HG02970 (cell line): ENCODE measurements around the gene P2RY13.
A peak's percentile ranks its signal among the peaks of the same experiment; 100 is the strongest.

ENCODE experiments used
- ATAC-seq: cut with Tn5 transposase; IDR thresholded peaks from one replicate; pipeline ENCODE4 v1.9.1; 2021; ENCODE audit warnings: mild to moderate bottlenecking, moderate library complexity, moderate number of reproducible peaks; ENCODE audit not compliant: unreplicated experiment, low FRiP score

Gene P2RY13

DNA sequence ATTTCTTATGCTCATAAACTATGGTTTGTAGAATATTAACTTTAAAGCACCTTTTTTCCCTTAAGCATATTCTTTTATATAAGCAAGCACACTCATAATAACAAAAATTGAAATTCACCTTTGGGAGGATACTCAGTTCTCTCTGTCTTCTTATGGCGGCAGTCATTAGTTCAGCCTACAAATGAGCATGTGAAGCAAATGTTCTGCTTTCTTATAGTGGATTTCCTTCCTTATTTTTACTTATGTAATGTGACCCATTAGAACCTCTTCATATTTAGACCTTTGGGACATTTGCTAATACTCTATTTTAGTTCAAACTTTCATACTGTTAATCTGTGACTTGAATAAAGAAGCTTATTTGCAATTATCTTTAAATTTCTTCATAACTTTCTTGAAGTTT, at the start of gene P2RY13:
P2RY13 (minus strand) TSS at position 187 of the 400 bp plus-strand sequence; CDS start at position 166, 21 bp downstream.
- ATAC-seq, result no peak

DNA sequence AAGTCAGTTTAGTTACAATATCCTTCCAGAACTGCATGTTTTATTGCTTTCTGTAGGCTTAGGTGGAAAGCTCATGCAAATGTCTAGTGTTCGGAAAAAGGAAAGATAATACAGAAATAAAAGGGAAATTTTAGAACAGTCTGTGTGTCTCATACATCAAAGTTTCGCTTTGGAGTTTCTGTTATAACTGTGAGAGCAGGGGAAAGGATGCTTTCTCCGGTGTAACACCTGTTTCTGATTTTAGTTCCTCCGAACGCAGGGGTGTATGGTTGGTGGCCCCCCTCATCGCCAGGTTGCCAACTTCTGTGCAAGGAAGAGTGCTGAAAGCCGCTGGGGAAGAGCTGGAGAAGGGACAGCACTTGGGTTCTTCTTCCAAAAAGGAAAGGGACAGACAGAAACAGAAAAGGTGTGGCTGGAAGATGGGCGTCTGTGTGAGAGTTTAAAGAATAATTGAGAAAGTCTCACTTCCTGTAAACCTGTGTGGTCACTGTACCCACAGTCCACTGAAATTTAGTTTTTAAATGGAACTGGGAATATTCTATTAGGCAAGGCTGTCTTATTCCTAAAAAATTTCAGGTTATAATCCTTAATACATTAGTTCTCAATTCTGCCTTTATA, 48.5 kb upstream of the P2RY13 start:
- ATAC-seq, result no peak

DNA sequence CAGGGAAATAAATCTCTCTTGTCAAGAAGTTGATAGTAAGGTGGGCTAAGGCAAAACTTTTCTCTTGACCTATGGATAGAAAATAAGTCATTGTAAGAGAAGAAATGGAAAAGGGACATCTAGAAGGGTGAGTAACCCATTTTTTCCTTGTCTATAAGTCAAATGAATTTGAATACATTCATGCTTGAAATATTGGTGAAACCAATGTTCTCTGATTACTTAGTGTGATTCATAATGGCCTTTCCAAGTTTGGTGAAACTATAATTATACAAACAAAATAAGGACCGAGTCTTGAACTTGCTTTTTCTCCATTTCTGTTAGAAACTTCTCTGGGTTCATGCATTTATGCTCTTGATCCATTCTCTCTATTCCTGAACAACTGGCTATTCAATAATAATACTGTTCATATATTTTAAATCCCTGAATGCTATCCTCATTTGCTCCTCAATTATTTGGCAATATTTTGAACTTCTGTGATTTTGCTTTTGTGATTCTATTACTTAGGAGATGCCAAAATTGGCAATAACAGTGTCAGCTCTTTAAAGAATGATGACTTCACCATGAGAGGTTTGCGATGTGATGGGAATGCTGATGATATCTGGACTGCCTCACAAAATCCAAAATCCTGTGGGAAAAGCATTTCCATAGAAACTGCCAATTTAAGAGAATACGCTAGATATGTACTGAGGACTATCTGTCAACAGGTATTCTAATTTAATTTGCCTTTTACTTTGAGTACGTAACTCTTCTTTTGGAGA, 42.9 kb upstream of the P2RY13 start:
- no peak for ATAC-seq

DNA sequence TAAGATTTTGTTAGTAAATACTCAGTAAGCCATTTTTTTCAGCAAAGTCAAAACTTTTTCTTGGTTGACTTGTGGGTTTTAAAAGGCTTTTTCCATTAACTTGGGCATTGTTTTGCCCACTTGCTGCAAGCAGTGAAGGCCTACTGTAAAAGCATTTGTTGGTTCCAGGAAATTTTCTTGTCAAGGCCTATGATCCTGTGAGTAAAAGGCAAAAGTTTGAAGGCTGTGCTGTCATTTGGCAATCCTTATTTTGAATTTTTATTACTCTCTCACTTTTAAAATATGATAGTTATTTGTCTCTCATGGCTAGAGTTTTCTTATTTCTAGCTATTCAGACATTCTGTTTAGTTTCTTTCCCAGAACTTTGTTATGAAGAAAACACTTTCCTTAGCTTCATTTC, 42.2 kb upstream of the P2RY13 start:
- ATAC-seq, result no peak

DNA sequence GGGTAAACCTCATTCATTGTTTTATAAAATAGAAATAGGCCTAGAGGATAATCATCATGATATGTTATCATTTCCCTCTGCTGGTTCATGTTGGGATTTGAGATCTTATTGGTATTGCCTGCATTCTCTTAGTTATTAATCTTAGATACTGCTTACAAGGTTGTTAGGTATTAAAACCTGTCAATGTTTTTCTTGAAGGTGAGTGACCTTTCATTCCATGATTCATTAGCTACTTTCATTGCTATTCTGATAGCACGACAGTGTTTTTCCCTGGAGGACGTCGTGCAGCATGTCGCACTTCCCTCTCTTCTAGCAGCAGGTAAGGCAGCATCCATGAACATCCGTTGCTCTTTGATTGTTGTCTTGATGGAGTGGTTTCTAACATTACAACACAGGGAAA, 38.1 kb upstream of the P2RY13 start:
- no peak for ATAC-seq

DNA sequence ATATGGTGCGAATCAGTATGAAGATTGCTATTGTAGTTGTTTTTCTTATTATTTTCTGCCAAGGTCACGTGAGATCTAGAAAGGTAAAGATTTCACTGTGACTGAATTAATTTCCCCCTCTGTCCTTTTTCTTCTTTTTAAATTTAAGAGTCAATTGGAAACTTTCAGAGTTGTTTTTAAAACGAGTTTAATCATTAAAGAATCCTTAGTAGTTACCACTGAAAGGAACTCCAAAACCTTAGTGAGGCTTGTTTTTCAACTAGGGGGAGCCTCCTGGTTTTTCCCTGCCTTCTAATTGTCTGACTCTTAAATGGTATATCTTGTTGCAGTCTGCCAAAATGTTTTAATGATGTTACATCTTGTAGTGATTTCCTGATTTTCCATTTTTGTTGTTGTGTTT, 37.6 kb upstream of the P2RY13 start:
- no peak for ATAC-seq

DNA sequence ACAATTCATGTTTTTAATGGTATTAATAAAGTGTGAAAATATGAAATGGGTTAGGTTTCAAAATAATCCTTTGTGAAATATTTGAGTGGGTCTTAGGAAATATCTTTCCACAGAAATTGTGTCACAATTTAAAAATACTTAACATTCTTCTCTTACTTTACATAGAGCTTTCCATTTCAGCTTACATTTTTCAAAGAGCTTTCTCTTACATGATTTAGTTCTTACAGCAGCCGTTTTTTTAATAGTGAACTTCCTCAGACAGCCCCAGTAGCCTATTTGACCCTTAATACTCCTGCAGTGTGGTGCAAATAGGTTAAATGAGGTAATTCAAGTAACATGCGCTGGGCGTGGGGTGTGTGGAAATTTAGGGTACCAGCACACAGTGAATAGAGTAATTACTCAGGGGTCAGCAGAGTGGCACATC, 33.4 kb upstream of the P2RY13 start:
- no peak for ATAC-seq

DNA sequence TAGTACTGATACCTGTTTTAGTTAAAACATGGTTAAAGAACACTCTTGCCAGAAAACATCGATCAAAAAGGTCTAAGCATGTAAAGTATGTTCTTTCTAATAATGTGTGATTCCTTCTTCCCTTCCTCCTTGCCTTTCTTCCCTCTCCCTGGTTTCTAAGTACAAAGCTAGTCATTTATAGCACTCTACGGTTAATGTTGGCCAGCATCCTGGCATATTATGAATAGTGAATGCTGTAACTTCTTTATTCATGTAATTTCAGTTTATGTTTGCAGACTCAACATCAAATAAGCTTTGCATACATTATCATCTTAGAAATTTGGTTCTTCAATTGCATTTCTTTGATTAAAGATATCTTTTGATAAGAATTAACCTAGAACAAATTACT, 28.1 kb upstream of the P2RY13 start:
- no peak for ATAC-seq

DNA sequence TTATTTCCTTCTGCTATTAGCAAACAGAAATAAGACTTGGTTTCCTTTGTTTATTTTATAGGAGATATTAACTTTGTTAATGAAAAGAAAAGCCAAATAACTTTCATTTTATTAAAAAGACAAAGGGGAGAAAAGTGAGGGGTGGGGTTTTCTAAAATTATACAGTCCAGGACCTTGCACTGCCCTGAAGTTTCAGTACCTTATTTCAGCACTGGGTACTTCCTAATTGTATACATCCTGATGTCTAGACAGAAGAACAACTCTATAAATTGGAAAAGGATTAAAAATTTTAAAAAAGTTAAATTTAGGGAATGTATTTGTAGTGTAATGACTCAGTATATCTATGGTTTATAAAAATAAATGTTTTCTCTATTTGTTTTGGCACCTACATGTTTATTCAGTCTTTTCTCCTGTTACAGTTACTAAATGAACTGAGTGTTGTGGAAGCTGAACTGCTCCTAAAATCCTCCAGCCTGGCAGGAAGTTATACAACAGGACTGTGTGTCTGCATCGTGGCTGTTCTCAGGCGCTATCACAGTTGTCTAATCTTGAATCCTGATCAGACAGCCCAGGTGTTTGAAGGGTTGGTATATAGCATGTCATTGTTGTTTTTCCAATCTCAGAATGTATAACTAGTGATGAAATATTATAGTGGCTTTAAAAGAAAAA, 27.6 kb upstream of the P2RY13 start:
- no peak for ATAC-seq

DNA sequence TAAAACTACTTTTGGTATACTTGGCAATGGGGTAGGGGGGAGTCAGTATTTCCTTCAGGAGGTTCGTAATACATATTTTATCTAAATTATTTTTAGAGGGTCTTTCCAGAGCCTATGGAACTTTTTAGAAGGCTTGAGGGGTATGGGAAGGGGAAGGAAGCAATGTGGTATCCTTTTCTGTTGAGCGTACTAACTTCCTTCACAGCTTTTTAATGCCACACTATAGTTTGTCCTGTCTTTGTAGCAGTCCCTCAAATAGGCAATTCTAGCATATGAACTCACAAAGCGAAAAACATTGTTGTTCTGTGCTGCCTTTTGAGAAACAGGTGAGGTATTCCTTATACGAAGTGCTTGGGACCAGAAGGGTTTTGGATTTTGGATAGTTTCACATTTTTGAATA, 22.3 kb upstream of the P2RY13 start:
- no peak for ATAC-seq

DNA sequence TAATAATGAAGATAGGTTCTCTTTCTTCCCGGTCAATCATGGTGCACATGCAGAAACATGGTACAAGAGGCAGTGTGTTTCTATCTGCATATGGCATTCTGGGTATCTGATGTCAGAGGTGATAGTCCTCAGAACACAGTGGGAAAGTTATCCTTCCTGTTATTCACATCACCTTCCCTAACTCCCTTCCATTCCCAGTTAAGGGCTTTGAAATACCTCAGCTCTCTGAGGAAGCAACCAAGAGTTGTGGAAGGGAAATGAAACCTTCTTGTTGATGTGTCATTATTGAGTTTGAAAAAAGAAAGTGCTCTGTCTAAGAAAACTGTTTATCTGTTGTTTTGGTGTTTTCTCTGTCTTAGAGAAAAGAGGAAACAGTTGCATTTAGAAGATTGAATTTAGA, 21.9 kb upstream of the P2RY13 start:
- peak; percentile 58 for ATAC-seq

DNA sequence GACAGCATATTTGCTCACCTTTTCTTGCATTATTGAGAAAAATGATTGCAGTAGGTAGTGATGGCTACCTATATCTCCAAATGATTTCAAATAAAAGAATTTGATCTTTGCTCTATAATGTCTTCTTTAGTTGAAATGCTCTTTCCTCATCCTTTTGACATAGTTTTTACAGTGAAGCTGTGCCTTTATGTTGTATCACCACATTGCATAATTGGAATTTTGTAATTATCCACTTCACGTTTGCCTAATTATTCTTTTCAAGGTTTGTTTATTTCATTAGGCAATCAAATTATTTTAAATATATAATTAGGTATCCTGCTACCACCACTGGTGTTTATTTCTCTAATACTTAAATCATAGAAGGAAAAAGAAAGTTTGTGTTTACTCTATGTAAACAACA, 21.3 kb upstream of the P2RY13 start:
- no peak for ATAC-seq

DNA sequence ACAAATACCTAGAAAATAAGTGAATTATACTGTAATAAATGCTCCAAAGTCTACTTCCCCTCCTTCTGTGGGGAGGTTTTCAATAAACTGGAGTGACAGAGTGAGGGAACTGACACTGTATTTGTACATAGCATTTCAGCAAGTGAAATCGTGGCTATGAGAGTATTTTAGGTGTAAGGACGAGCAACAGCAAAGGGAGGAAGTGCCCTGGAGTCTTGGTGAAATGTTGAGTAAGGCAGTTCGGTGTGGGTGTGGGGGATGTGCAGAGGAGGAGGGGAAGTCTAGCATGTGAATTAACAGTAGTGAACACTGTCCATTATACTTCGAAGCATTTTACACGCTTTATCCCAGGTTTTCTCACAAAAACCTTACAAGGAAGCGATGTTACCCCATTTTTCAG, 18.1 kb upstream of the P2RY13 start:
- ATAC-seq, result no peak

DNA sequence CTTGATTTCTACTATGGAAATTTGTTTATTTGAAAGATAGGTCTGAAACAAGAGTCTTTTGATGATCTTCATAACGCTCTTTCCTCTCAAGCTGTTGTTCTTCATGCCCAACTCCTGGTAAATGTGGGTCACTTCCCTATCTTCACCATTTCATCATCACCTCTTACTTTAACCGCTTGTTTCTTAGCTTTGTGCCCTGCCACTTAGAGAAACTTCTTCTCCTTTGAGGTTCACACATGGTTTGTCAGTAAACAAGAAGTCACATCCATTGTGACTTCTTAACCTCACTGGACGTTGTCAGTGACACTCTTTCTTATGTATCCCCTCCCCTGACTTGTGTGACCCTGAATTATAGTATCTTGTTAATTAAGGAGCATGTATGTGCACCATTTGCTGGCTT, 16.9 kb upstream of the P2RY13 start:
- no peak for ATAC-seq

DNA sequence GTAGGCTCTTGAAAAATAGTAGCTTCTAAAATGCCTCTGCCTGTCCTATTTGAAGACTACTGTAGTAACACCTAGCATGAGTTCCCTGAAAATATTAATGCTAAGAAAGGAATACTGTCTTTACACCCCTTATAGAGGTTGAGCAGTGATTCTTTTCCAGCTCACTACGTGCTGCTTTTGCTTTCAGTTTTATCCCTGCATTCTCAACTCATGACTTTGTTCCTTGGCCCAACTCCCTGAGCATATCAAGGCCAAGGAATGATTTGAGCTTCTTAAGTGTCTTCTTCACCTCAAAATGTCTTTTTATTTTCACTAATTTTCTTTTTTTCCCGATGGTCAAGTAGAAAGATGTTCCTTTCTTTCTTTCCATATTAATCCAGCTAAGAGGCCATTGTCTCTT, 16.5 kb upstream of the P2RY13 start:
- ATAC-seq, result no peak

DNA sequence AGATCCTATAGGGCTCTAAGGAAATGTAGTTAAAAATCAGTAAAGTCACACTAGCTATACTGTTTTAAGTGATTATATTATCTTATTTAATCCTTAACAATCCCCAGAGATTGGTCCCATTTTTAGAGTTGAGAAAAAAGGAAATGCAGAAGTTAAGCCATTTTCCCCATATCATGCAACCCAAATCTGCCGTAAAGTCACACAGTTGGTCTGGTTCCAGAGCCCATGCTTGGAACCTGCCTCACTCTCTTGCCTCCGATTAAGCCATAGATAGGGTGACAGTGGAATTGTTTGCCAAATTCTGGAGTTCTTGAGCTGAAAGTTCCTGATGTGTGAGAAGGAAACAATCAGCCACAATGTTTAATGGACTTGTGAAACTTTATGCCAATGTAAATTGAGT, 2.3 kb upstream of the P2RY13 start:
- ATAC-seq, result no peak

DNA sequence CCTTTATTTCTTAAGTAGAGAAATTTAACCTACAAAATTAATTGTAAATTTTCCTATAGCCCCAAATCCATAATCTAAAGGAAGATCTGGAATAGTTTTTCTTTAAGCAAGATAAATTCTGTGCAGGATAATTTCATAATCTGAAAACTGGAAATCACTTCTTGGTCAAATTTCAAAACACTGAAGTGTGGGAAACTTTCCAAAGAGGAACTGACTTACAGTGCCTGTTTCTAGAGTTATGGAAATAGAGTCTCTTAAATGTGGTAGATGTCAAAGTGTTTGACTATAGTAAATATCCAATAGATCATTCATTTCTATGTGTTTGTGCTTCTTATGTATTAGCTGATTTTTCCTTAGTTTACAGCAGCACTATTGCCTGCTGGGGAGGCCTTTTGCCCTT, 1.6 kb upstream of the P2RY13 start:
- no peak for ATAC-seq

DNA sequence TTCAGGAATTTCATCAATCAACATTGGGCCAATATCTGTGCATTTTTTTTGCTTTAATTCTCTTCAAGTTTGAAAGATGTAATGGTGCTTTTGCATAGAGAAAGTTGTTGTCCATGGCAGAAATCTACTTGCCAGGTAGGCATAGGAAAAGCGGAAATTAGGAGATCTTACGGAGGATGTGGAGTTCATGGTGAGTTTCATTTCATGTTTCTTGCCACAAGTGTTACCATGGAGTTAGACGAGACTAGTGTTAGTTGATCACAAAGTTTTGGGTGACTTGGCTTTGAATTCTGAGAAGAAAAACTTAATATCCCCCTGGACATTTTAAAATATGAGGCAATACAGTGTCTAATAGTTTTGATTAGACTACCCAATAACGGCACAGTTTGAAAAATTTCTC, 1.0 kb upstream of the P2RY13 start:
- no peak for ATAC-seq

DNA sequence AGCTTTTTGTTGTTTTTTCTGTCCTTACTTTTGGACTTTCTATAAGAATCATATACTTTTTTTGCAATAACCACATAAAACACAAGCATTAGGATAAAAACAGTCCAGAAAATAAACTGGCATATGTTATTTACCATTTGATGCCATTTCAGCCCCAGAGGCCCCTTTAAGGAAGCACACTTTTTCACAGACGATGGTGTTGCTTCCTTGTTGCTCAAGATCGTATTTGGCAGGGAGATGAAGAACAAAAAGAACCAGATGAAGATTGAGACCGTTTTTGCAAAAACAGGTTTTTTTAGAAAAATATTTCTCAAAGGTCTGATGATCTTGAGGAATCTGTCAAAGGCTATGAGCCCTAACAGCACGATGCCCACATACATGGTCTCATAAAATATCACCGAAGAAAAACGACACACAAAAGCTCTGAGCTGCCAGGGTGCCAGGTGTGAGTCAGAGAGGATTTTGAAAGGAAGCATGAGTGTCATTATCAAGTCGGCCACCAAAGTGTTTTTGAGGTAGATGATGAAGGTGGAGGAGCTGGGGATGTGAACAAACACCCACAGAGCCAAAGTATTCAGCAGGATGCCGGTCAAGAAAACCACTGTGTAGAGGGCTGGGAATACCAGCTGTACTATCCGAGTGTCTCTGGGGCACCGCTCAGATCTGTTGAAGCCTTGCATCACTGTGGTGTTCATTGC, 902 bp downstream of the P2RY13 start:
- ATAC-seq, result no peak

DNA sequence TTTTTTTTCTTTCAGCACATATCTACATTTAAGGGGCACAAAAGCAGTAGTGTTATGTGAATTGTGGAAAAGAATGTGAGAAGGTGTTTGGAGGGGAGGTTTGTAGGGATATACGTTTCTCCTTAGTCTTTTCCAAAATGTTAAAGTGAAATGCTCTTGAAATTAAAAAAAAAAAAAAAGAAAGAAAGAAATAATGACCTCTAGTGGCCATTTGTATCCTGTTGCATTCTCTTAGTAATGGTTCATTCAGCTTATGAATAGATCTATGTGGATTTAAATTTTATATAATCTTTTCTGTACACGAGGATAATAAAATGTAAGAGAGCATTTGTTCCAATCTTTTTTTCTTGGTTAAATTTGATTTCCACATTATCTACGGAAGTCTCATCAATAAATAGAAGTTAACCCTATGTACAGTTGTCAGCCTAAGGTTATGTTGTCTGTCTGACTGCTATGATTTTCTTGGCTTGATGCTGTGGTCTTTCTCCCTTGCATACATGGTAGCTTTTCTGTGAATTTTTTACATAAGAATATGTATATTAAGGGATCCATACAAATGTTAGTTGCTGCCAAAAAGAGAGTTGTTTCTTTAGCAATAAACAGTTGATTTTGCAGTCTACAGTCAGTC, 1.7 kb downstream of the P2RY13 start:
- no peak for ATAC-seq

DNA sequence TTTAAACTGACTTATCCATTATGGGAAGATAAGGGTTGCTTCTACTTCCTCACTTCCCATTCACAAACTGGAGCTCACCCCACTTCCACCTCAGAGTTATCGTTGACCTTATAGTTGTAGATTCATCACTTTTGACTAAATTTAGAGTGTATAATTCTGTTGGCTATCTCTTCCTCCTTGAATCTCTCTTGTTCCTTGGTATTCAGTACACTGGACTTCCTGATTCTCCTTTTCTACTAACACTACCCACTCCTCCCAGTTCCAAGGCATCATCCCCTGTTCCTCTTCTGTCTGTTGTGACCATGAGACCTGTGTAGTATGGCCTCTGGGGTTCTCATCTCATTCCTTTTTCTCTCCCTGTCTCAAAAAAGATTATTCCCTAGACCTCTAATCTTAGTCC, 6.8 kb downstream of the P2RY13 start:
- no peak for ATAC-seq
